Activated T-cell treated with anti-CD3 and anti-CD28 coated beads, Interleukin-2, amount 50 U/mL, for 72 hours (primary cell): Measurements from ENCODE around the gene CLDN18. TPM values are rescaled to one million over a fixed set of nuclear protein-coding genes. Genes with fewer than 3 reads are reported as not detected.

Source experiments
- ATAC-seq, 2 donors: fragments of 150-1000 bp; cut with Tn5 transposase; replicated peaks in 1 of 2; 2 replicates each; pipeline ENCODE4 v1.10.0; 2021; ENCODE audit warnings: moderate library complexity in 2 of 2, mild to moderate bottlenecking in 1 of 2
- DNase-seq, 2 donors: peaks; one replicate each; pipeline ENCODE4 v3.0.0; 2021 to 2022; ENCODE audit warnings: mixed read lengths in 1 of 2
- H3K27ac Mint-ChIP-seq: one replicate; pipeline ENCODE4 v1.8.0; 2022; ENCODE audit warnings: mild to moderate bottlenecking, moderate library complexity, mixed read lengths
- H3K27me3 Mint-ChIP-seq: one replicate; pipeline ENCODE4 v1.8.0; 2022; ENCODE audit warnings: low read depth, mixed read lengths
- H3K36me3 Mint-ChIP-seq, 2 donors: one replicate each; pipeline ENCODE4 v1.8.0; 2022; ENCODE audit warnings: mixed read lengths in 2 of 2, mild to moderate bottlenecking in 1 of 2; ENCODE audit not compliant: insufficient read depth in 2 of 2
- H3K4me1 Mint-ChIP-seq: one replicate; pipeline ENCODE4 v1.8.0; 2022; ENCODE audit warnings: low read depth, mixed read lengths
- H3K4me3 Mint-ChIP-seq, 2 donors: one replicate each; pipeline ENCODE4 v1.8.0; 2022; ENCODE audit warnings: mild to moderate bottlenecking in 2 of 2, mixed read lengths in 2 of 2, moderate library complexity in 2 of 2
- H3K9me3 Mint-ChIP-seq, 2 donors: one replicate each; pipeline ENCODE4 v1.8.0; 2022; ENCODE audit warnings: mixed read lengths in 2 of 2
- total RNA-seq, 2 donors: library from RNA; stranded (reverse); gene quantifications; one replicate each; pipeline ENCODE4 v1.2.3, GENCODE V29; 2022

CLDN18 gene
- total RNA-seq, 2 donors from 2014 or later = not detected

GRCh38 chr3:138033202-138033691, 23.3 kb downstream of the CLDN18 start:
- Mint-ChIP-seq H3K4me1 (no peaks in the 10 kb centered on the region), H3K27me3 (peaks cover 13% of the 10 kb centered on the region), H3K27ac (no peak overlapping the region), H3K4me3 (no peak overlapping the region), H3K36me3 (no peaks in the 10 kb centered on the region), H3K9me3 (no peaks in the 10 kb centered on the region)
- ATAC-seq = no peak
- no peak for DNase-seq

DNA sequence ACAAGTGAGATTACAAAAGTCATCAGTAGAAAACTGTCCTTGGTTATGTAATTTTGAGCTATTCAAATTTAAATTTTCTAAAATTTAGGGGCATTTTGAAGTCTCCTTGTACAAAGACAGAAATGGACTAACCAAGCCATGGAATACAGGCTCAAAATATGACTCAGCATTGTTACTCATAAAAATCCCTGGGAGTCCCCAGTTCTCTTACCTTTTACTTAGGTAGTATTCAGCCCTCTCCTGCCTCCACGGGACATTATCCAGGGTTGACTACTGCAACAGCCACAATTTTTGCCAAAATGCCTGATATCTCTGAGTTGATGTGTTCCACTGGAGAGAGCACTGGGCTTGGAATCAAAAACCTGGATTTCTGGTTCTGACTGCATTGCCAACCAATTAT, 25.0 kb downstream of the CLDN18 start:
- H3K9me3 Mint-ChIP-seq = no peaks in the 10 kb centered on the region
- H3K4me1 Mint-ChIP-seq = no peaks in the 10 kb centered on the region
- no peaks in the 10 kb centered on the region for H3K36me3 Mint-ChIP-seq
- ATAC-seq (no peak), DNase-seq (no peak)
- no peak overlapping the region for H3K4me3 Mint-ChIP-seq
- H3K27me3 Mint-ChIP-seq = peaks cover 13% of the 10 kb centered on the region
- H3K27ac Mint-ChIP-seq = no peak overlapping the region

DNA sequence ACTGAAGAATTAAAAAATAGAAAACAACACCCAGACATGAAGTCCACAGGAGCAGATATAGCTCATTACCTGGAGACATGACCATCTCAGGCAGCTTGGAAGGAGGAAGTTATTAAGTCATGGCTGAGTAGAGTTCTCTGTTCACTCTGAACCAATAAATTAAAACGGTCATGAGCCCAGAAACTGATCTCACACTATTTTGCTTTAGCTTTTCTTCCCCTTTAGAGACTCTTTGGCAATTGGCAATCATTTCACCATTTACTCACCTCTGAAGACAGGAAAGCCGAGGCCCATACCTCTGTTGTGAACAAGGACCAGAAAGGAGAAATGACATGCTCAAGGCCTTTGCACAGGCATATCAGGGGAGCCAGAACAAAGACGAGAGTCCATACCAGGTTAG, 26.6 kb downstream of the CLDN18 start:
- Mint-ChIP-seq H3K27ac (no peak overlapping the region), H3K36me3 (no peaks in the 10 kb centered on the region), H3K27me3 (peaks cover 25% of the 10 kb centered on the region), H3K4me1 (no peaks in the 10 kb centered on the region), H3K9me3 (no peaks in the 10 kb centered on the region), H3K4me3 (no peak overlapping the region)
- ATAC-seq (no peak), DNase-seq (no peak)

GRCh38 chr3:138038725-138039462, 28.9 kb downstream of the CLDN18 start:
- Mint-ChIP-seq H3K4me3 (no peak overlapping the region), H3K36me3 (no peaks in the 10 kb centered on the region), H3K27me3 (peaks cover 24% of the 10 kb centered on the region), H3K27ac (no peak overlapping the region), H3K4me1 (no peaks in the 10 kb centered on the region), H3K9me3 (no peaks in the 10 kb centered on the region)
- DNase-seq (no peak), ATAC-seq (no peak)

DNA sequence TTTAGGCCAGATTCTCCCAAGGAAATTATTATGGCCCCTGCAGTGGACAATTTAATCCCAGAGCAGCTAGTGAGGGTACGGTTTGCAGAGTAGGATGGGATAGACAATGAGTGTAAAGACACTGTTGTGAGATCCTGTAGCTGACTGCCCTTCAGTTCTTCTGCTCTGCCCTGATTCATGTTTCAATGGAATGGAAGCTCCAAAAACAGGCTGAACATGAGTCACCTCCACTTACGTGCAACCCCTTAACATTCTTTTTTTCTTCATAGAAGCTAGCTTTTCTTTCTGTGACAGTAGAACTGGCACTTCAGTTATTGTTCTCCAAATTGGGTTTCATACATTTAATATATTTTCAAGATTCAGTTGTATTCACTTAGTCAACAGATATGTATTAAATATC, 32.1 kb downstream of the CLDN18 start:
- no peak for DNase-seq
- Mint-ChIP-seq H3K27me3 (peaks cover 44% of the 10 kb centered on the region), H3K36me3 (no peaks in the 10 kb centered on the region), H3K4me1 (peaks cover 4% of the 10 kb centered on the region), H3K4me3 (no peak overlapping the region), H3K9me3 (no peaks in the 10 kb centered on the region), H3K27ac (no peak overlapping the region)
- no peak for ATAC-seq

DNA sequence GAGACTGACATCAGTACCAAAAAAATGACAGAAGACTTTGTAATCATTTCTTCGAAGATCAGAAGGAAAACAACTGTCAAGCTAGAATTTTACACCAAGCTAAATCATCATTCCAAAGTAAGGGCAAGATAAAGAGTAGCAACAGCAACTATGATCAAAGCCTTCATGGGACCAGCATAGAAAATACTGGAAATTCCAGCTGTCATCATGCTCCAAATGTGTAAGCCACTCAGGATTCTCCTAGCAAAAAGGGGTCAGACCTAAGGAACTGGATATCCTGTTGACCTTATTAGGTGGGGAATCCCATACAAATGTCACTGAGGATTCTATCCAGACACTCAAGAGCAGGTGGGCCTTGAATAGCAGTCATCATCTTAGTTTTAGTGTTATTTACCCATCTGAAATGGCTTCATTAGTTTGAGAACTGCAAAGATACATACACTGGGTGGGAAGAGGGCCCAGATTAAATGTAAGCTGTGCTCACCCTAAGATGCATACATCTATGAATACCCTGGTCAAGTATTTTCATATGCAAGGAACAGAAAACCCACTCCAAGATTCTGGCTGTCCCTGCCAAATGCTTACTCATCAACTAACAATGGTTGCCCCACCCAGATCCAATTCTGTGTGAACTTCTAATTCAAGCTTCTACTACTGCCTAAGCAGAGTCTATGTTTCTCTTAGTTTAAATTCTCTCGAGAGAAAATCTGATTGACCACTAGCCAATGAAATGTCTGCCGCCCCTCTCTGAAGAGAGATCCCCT, 33.5 kb downstream of the CLDN18 start:
- peaks cover 6% of the 10 kb centered on the region for H3K4me1 Mint-ChIP-seq
- no peak for ATAC-seq

DNA sequence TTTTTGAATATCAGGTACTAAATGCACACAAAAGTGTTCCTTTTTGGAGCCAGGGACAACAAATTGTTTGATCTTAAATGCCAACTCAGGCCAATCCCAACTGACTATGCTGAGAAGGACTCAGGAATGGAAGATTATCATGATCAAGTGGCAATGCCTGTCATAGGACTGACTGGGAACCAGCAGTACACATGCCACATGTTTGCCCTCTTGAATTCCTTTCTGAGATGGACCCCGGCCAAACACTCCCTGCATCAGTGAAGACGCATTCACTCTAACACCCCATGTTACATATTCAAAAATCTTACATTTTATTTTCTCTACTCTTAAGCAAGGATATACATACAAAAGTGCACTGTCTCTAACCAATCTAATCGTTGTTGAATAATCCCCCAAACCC, 36.1 kb downstream of the CLDN18 start:
- Mint-ChIP-seq H3K36me3 (no peaks in the 10 kb centered on the region), H3K27me3 (peaks cover 39% of the 10 kb centered on the region), H3K9me3 (no peaks in the 10 kb centered on the region), H3K27ac (no peak overlapping the region), H3K4me3 (no peak overlapping the region), H3K4me1 (peaks cover 6% of the 10 kb centered on the region)
- no peak for DNase-seq
- no peak for ATAC-seq

More for the DNA sequence above, 33.5 kb downstream of the CLDN18 start:
- Mint-ChIP-seq H3K36me3 (no peaks in the 10 kb centered on the region), H3K9me3 (no peaks in the 10 kb centered on the region), H3K27me3 (peaks cover 46% of the 10 kb centered on the region), H3K27ac (no peak overlapping the region), H3K4me3 (no peak overlapping the region)
- DNase-seq = no peak

- H3K4me1 Mint-ChIP-seq = peaks cover 6% of the 10 kb centered on the region
- peak; percentile 90 to 94 for ATAC-seq
- no peaks in the 10 kb centered on the region for H3K36me3 Mint-ChIP-seq
- no peaks in the 10 kb centered on the region for H3K9me3 Mint-ChIP-seq
- DNase-seq = peak in 1 of 2 donors; percentile 29
- no peak overlapping the region for H3K4me3 Mint-ChIP-seq
- H3K27ac Mint-ChIP-seq = no peak overlapping the region
- peaks cover 40% of the 10 kb centered on the region for H3K27me3 Mint-ChIP-seq
Measured at GRCh38 chr3:138046955-138047354, 37.0 kb downstream of the CLDN18 start.

GRCh38 chr3:138047596-138048158, 37.7 kb downstream of the CLDN18 start:
- H3K4me3 Mint-ChIP-seq = no peak overlapping the region
- ATAC-seq (no peak), DNase-seq (no peak)
- peaks cover 42% of the 10 kb centered on the region for H3K27me3 Mint-ChIP-seq
- H3K27ac Mint-ChIP-seq = no peak overlapping the region
- peaks cover 6% of the 10 kb centered on the region for H3K4me1 Mint-ChIP-seq
- H3K9me3 Mint-ChIP-seq = no peaks in the 10 kb centered on the region
- H3K36me3 Mint-ChIP-seq = no peaks in the 10 kb centered on the region

- Mint-ChIP-seq H3K4me1 (peaks cover 6% of the 10 kb centered on the region), H3K27me3 (peaks cover 46% of the 10 kb centered on the region), H3K4me3 (no peak overlapping the region), H3K9me3 (no peaks in the 10 kb centered on the region), H3K27ac (no peak overlapping the region), H3K36me3 (no peaks in the 10 kb centered on the region)
- DNase-seq (no peak), ATAC-seq (no peak)
Measured at GRCh38 chr3:138049157-138049919, 39.4 kb downstream of the CLDN18 start.

DNA sequence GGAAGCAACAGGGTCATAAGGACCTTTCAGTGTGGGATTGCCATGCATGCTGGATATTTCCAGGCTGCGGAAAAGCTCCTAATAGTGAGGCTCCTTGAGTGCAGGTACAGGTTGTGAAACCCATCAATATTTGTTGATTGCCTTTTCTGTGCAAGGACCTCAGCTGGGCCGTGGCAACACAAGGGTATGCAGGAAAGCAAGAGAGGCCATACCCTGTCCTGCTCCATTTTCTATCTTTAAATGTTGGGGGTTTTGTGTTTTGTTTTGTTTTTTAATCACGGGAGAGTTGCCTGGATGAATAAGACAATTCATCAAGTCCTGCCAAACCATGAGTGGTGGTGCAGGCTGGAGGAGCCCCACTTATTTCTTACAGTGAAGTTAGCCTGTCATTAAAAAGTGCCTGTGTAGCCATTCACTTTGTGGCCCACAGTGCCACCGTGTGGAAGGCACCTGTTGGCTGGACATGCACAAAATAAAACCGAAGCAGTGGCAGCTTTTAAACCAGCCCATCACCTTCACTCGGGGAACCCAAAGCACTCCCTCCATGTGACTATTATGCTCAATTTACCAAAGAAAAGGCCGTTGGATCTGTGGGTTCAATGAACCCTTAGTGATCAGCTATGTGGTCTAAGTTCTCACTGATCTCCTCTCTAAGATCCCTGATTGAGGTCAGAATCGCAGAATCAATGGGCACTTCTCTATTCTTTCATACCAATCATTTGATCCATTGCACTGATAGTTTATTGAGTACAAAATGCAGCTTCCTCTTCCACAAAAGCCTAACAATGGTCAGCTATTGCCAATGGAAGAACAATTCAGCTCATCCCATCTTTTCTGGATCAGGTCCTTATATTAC, 42.2 kb downstream of the CLDN18 start:
- no peaks in the 10 kb centered on the region for H3K9me3 Mint-ChIP-seq
- peak; percentile 37 to 40 for DNase-seq
- ATAC-seq = peak; percentile 54 to 62
- H3K36me3 Mint-ChIP-seq = no peaks in the 10 kb centered on the region
- peaks cover 52% of the 10 kb centered on the region for H3K27me3 Mint-ChIP-seq
- H3K4me1 Mint-ChIP-seq = peaks cover 1% of the 10 kb centered on the region
- no peak overlapping the region for H3K27ac Mint-ChIP-seq
- no peak overlapping the region for H3K4me3 Mint-ChIP-seq

DNA sequence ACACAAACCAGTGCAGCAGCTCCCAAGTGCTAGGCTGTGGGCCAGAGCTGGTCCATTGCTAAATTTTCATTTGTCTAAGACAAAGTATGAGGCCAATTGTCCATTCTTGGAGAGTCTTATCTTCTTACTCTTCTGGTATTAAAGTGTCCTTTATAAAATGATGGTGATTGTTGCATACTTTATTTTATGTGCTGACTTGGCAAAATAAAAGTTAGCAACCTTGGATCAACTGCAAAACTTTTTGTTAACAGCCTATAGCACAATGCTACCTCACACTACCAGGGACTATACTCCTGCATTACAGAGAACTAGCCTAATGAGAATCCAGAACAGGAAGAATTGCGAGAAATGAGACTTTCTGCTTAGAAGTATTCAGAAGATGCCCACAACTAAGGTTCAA, 44.1 kb downstream of the CLDN18 start:
- Mint-ChIP-seq H3K9me3 (no peaks in the 10 kb centered on the region), H3K27ac (no peak overlapping the region), H3K27me3 (peaks cover 62% of the 10 kb centered on the region), H3K4me1 (no peaks in the 10 kb centered on the region), H3K36me3 (no peaks in the 10 kb centered on the region), H3K4me3 (no peak overlapping the region)
- DNase-seq = no peak
- no peak for ATAC-seq
